ENCODE data around the gene LAD1. TPM values are rescaled to one million over a fixed set of nuclear protein-coding genes. Genes with fewer than 3 reads are reported as not detected.

The LAD1 gene
- polyA plus RNA-seq, 1 donor from 2014 or later, result not detected

- no peak overlapping the region for H3K4me3 ChIP-seq (ENCODE audit: low read length)
- no peaks in the 10 kb centered on the region for H3F3A ChIP-seq (ENCODE audit: insufficient read depth, low read length, poor library complexity, severe bottlenecking)
- H4K20me1 ChIP-seq (ENCODE audit: insufficient read depth), result no peaks in the 10 kb centered on the region
- no peaks in the 10 kb centered on the region for H3K36me3 ChIP-seq (ENCODE audit: insufficient read depth, low read length)
- no peak overlapping the region for H3K27ac ChIP-seq (ENCODE audit: low read length)
- no peaks in the 10 kb centered on the region for H3K79me2 ChIP-seq (replicated peaks; ENCODE audit: insufficient read depth, low read length)
- no peaks in the 10 kb centered on the region for H3K27me3 ChIP-seq (ENCODE audit: insufficient read depth, low read depth, low read length)
- H2AFZ ChIP-seq (ENCODE audit: low read depth, low read length), result no peak overlapping the region
- H3K9me3 ChIP-seq (ENCODE audit: low read length), result no peaks in the 10 kb centered on the region
- no peak overlapping the region for H3K4me2 ChIP-seq (ENCODE audit: low read length)
- H3K9ac ChIP-seq (ENCODE audit: low read length), result no peak overlapping the region
- no peaks in the 10 kb centered on the region for H3K9me2 ChIP-seq (ENCODE audit: insufficient read depth, low read length)
- no peak for TF ChIP-seq RAD21 (conservative IDR thresholded peaks at IDR 0.05)
- TF ChIP-seq TAF1 (IDR thresholded peaks at IDR 0.05; ENCODE audit: low read depth), result no peak
These were observed 30.8 kb upstream of the LAD1 start for GRCh38 chr1:201429736-201430501.

- H3K4me3 ChIP-seq (ENCODE audit: low read length), result no peak overlapping the region
- H3K79me2 ChIP-seq (replicated peaks; ENCODE audit: insufficient read depth, low read length), result no peaks in the 10 kb centered on the region
- H3K36me3 ChIP-seq (ENCODE audit: insufficient read depth, low read length), result no peaks in the 10 kb centered on the region
- no peak overlapping the region for H3K27ac ChIP-seq (ENCODE audit: low read length)
- H3K4me2 ChIP-seq (ENCODE audit: low read length), result no peak overlapping the region
- H3K9ac ChIP-seq (ENCODE audit: low read length), result no peak overlapping the region
- H3K9me3 ChIP-seq (ENCODE audit: low read length), result no peaks in the 10 kb centered on the region
- no peaks in the 10 kb centered on the region for H3F3A ChIP-seq (ENCODE audit: insufficient read depth, low read length, poor library complexity, severe bottlenecking)
- TF ChIP-seq CTCF (IDR thresholded peaks at IDR 0.05; ENCODE audit: poor library complexity, severe bottlenecking) (no peak), POLR2AphosphoS5 (IDR thresholded peaks at IDR 0.05) (no peak), EP300 (conservative IDR thresholded peaks at IDR 0.05; ENCODE audit: poor library complexity, severe bottlenecking) (no peak), REST (IDR thresholded peaks at IDR 0.05; ENCODE audit: borderline replicate concordance) (no peak), RAD21 (conservative IDR thresholded peaks at IDR 0.05) (no peak), SMC3 (conservative IDR thresholded peaks at IDR 0.05; ENCODE audit: poor library complexity) (no peak), EZH2 (IDR thresholded peaks at IDR 0.05; ENCODE audit: borderline replicate concordance, insufficient read depth, low read length, poor library complexity, severe bottlenecking) (no peak), MXI1 (conservative IDR thresholded peaks at IDR 0.05; ENCODE audit: poor library complexity, severe bottlenecking) (no peak), TAF1 (IDR thresholded peaks at IDR 0.05; ENCODE audit: low read depth) (no peak)
- H3K27me3 ChIP-seq (ENCODE audit: insufficient read depth, low read depth, low read length), result no peaks in the 10 kb centered on the region
- no peaks in the 10 kb centered on the region for H3K9me2 ChIP-seq (ENCODE audit: insufficient read depth, low read length)
- H2AFZ ChIP-seq (ENCODE audit: low read depth, low read length), result no peak overlapping the region
- no peaks in the 10 kb centered on the region for H4K20me1 ChIP-seq (ENCODE audit: insufficient read depth)
These were observed 28.8 kb upstream of the LAD1 start for GRCh38 chr1:201427963-201428362.

All from neural cell (in vitro differentiated cells).